NCI-H128 (cell line): ENCODE data around the gene HOXB3.
A peak's percentile ranks its signal among the peaks of the same experiment; 100 is the strongest.

Source experiments
- DNase-seq: peaks from one replicate; lab custom pipeline; 2025; ENCODE audit not compliant: unreplicated experiment; lab: John Stamatoyannopoulos, UW

The HOXB3 gene

DNA sequence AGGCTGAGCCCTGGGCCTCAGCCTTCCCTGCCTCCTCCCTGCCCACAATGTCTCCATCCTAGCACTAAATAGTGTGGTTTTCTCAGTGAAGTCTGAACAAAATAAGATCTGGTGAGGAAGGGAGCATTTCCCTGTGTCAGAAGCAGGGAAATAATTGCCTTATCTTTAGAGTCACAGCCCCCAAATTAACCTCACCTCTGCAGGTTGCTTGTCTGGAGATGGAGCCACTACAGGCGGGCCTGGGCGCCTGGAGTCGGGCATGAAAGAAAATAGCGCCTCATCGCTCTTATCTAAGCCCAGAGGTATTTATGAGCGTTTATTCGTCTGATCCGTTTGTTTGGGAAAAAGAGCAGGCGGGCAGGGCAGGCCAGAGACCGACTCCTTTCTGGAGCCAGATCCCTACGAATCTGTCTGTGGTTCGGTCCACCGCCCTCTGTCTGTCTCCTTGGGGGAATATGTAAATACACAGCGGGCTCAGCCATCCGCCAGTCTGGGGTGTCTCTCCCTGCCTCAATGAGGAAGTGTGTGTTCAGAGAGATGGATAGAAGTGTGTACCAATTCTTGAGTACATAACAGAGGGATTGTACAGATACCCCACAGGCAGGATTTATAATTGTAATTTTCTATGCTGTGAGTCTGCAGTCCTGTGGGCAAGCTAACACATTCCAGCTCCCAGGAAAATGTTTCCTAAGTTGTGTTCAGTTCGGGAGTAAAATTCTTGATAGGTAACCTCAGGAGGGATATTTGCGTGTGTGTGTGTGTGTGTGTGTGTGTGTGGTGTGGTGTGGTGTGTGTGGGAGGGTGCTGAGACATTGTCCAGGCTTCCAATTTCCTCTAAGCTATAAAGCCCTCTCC is 10.4 kb upstream of the HOXB3 start:
- DNase-seq, result no peak

- DNase-seq, result no peak
Measured at GRCh38 chr17:48599354-48599753, 9.3 kb upstream of the HOXB3 start.

GRCh38 chr17:48598736-48599135 is 8.7 kb upstream of the HOXB3 start:
- no peak for DNase-seq

GRCh38 chr17:48597778-48598631 is 8.0 kb upstream of the HOXB3 start:
- no peak for DNase-seq

- DNase-seq, result no peak
Measured at GRCh38 chr17:48597528-48597777, 7.4 kb upstream of the HOXB3 start.

- DNase-seq, result no peak
Measured at GRCh38 chr17:48596735-48597527, 6.9 kb upstream of the HOXB3 start.

- DNase-seq, result no peak
Measured at GRCh38 chr17:48596000-48596734, 6.1 kb upstream of the HOXB3 start.

DNA sequence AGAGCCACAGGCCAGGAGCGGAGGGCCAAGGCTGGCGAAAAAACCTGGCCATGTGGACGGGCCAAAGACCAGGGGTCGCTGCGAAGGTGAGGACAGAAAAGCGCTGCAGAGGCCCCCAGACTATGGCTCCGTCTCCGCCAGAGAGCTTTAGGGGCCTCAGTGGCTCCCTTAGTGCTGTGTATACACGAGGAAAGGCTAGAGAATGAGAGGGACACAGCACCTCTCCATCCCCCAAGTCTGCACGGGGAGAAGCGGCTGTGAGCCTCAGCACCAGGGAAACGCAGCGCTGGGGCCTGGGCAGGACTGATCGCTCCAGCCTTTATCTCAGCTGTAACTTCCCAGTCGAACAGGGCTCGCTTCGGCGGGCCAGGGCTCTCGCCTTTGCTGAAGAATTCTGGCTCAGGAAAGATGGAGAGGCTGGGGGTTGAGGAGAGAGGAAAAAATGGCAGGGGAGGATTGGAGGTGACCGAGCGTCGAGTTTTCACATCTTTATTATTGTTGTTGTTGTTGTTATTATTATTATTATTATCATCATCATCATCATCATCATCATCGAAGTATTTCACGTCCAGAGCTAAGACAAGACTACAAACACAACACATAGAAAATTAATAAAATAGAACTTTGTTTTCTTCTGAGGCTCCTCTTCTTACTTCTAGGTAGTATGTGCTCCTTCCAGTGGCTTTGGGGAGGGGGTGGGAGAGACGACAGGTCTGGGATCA is 5.4 kb upstream of the HOXB3 start:
- no peak for DNase-seq

DNA sequence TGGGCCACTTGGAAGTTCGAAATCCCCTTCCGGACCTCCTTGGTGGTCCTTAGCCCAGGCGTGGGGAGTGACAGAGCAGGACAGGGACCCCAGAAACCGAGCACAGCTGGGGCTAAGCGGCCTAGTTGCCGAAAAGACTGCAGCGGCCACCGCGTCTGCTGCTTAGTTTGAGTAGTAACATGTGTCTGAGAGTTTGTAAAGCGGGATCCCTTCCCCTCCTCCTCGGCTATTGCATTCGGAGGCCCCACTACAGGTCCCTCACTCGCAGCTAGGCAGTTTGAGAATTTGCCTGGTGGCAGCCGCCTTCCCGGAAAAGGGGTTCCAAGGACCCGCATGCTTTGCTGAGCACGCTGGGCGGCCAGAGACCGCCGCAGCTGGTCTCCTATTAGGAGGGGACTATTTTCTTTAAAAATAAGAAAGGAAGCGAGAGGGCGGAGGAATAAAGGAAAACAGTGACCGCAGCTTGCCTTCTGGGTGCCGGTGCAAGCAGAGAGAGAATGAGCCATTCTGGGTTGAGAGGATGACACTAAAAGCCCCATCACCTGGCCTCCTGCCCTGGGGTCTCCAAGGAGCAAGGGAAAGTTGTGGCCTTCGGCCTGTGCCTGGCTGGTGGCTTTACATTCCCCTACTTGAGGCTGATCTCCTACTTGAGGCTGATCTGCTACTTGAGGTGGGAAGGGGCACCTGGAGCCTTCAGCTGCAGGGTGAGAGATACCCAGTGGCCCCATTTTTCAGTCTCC is 4.7 kb upstream of the HOXB3 start:
- no peak for DNase-seq

DNA sequence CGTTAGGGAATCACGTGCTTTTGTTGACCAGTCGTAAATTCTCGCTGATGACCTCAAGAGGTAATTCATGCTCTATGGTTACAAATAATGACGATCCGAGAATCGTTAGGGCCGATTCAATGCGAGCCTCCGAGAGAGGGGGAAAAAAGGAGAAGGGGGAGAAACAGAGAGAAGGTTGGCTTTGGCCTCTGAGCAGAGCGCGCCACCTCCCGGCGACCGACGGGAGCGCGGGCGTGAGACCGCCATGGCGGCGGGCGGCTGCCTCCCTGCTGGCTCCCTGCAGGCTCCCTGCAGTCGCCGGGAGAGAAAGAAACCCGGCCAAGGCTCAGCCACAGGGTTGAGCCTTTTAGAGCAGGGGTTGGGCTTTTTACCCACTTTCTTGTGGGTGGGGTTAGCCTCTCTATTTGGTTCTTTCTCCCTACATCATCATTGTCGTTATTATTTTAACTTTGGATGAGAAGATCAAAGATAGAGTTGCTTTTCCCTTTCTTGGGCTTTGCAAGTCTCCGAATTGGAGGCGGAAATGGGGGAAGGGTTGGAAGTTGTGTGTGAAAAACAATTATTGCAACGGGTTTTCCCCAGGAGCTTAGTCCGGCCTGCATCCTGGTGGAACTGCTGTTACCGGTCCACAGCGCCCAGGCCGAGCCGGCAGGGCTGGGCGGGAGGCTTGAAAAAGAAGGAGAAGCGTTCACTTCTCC is 3.9 kb upstream of the HOXB3 start:
- DNase-seq, result peak; percentile 50

DNA sequence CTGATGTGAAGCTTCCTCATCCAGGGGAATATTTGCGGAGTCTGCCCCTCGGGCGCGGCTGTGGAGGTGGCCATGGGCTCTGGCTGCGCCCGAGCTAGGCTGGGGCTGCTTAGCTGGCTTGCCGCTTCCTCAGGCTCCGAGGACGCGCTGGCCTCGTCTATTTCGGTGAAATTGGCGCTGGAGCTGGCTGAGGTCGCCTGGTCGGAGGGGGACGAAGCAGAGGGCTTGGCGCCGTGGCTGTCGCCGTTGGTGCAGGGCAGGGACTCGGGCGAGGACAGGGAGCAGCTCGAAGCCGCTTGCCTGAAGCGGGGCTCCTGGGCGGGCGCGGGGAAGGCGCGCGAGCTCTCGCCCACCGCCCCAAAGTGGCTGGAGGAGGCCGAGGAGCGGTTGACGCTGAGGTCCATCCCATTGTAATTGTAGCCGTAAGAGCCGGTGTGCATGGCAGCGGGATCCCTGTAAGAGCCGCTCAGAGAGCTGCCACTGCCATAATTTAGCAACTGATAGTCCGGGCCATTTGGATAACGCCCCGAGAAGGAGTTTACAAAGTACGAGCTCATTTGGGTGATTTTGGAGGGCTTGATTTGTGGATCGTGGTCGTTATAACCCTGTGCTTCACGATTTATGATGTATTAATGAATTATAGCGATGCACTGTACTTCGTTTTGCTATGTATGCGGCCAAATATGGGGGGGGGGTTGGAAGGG is 3.2 kb upstream of the HOXB3 start, which contains the start of gene HOXB5:
TSS of gene HOXB5 (minus strand) at position 654 of the 704 bp plus-strand sequence. CDS start at position 557, 97 bp downstream.
- no peak for DNase-seq

DNA sequence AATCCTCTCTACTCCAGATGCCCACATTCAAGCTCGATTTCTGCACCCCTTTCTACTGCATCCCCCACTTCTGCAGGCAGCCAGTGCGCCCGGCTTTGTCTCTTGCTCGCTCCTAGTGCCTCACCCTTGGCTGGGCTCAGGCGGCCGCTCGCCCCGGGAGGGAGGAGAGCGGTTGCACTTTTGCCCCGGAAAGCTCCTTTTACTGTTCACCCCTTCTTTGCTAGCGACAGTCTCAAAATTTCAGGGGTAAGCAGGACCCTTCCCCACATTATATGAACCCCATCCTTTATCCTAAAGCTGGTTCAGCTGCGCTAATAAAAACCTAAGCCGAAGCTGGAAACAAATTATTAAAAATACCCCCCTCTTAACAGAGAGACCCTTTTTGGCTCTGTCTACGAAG is 2.5 kb upstream of the HOXB3 start:
- DNase-seq, result no peak

GRCh38 chr17:48592057-48592514 is 2.0 kb upstream of the HOXB3 start:
- no peak for DNase-seq

DNA sequence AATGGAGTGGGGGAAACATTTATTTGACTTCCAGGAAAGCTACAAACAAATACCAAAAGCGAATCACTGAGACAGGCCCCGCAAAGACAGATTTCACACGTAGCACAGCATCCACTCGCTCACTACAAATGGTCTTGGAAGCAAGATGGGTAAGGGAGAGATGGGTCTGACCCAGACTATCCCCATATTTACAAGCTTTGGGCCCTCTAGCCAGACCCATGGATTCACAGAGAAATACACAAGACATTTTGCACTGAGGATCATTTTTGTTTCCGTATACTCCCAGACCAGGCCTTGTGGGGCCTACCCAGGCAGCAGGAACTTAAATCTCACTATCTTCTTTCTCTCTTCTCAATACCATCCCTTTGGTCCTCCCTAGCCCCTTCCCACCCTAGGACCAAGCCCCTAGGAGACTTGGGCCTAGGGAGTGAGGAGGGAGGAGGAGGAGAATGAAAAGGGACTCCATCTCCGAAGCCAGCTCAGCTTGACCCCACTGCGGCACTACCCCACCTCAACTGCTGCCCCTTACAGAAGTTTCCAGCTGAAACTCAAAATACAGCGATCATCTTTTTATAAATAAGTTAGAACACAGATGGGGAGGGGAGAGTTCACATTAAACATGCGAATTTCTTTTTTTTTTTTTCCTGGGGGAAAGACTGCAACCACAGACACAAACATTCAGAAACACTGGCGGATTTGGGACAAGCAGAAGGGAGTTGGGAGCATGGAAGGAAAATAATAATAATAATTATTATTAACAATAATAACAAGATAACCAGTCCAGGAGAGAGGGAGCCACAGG is 1.4 kb upstream of the HOXB3 start:
- DNase-seq, result no peak

DNA sequence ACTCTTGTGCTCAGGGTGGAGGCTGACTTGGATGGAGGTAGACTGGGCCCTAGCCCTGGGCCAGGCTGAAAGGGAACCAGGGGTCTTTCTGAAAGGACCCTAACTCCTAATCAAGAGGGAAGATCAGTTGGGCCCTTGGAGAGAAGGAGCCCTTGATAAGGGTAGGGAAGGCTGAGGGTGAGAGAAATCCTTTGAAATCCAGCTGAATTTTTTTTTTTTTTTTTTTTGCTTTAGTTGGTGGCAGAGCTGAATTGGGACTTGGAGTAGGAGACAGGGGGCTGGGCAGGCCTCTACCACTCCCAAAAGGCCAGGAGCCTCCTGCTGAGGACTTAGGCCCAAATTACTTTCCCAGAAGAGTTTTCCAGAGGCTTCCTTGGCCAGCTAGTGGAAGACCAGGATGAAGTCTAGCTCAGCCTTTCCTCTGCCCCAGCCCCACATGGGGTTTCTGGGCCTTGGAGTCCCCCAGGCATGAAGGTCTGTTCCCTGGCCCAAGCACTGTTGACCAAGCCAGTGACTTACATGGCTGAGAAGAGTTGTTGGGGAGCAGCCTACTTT is 643 bp upstream of the HOXB3 start:
- no peak for DNase-seq

- no peak for DNase-seq
Measured at GRCh38 chr17:48589060-48589830, 796 bp downstream of the HOXB3 start.
